Brain microvascular endothelial cell (primary cell): ENCODE results near the gene NCOA6.

Source experiments
- DNase-seq: peaks from one replicate; pipeline ENCODE4 v3.0.0-alpha.2; 2020
- H3K27ac ChIP-seq: fragments of 250-450 bp; sonication (Bioruptor Pico); 2 replicates; pipeline ENCODE4 v1.5.1; 2020; ENCODE audit warnings: mild to moderate bottlenecking, moderate library complexity
- H3K27me3 ChIP-seq: fragments of 250-450 bp; sonication (Bioruptor Pico); replicated peaks from 2 replicates; pipeline ENCODE4 v1.5.1; 2020; ENCODE audit warnings: mild to moderate bottlenecking
- H3K36me3 ChIP-seq: fragments of 250-450 bp; sonication (Bioruptor Pico); replicated peaks from 2 replicates; pipeline ENCODE4 v1.5.1; 2020; ENCODE audit warnings: mild to moderate bottlenecking
- H3K4me3 ChIP-seq: 2 replicates; pipeline ENCODE4 v1.5.1; 2011; ENCODE audit warnings: low read depth, mild to moderate bottlenecking, control low read depth, low read length, moderate library complexity
- in situ Hi-C: cut with HindIII; loops from 2 replicates; pipeline ENCODE4 v1.10.0; 2017; ENCODE audit warnings: low sequenced_read_pairs, low pct_ligation_motif_present
- TF ChIP-seq, protein P1 (sequence below): IDR thresholded peaks from 2 replicates; pipeline ENCODE4 v1.5.1; 2011; ENCODE audit warnings: low read depth, mild to moderate bottlenecking, moderate library complexity, low read length, control low read depth, inconsistent platforms; ENCODE audit errors: missing control alignments

The NCOA6 gene

DNA sequence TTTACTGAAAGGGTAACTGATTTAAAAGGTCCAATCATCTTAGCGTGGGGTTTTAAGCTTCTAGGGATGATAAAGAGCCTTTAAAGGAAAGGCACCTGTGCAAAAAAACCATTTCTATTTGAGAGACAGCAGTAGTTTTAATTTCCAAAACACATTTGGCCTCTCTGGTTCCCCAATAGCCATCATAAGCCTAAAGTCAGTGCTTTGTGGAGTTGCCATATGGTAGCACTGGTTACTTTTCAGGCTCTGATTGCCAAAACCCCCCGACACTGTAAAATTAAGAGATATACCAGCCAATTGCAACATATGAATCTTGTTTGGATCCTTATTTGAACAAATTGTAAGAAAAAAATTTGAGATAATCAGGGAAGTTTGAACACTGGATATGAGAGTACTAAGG is 76.7 kb downstream of the NCOA6 start:
- DNase-seq, result no peak
- peaks cover 20% of the 10 kb centered on the region for H3K36me3 ChIP-seq
- no peak overlapping the region for H3K4me3 ChIP-seq
- no peaks in the 10 kb centered on the region for H3K27me3 ChIP-seq
- TF ChIP-seq, protein P1, sequence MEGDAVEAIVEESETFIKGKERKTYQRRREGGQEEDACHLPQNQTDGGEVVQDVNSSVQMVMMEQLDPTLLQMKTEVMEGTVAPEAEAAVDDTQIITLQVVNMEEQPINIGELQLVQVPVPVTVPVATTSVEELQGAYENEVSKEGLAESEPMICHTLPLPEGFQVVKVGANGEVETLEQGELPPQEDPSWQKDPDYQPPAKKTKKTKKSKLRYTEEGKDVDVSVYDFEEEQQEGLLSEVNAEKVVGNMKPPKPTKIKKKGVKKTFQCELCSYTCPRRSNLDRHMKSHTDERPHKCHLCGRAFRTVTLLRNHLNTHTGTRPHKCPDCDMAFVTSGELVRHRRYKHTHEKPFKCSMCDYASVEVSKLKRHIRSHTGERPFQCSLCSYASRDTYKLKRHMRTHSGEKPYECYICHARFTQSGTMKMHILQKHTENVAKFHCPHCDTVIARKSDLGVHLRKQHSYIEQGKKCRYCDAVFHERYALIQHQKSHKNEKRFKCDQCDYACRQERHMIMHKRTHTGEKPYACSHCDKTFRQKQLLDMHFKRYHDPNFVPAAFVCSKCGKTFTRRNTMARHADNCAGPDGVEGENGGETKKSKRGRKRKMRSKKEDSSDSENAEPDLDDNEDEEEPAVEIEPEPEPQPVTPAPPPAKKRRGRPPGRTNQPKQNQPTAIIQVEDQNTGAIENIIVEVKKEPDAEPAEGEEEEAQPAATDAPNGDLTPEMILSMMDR, result no peak
- no peak overlapping the region for H3K27ac ChIP-seq
- in situ Hi-C loops, result no loop called here

DNA sequence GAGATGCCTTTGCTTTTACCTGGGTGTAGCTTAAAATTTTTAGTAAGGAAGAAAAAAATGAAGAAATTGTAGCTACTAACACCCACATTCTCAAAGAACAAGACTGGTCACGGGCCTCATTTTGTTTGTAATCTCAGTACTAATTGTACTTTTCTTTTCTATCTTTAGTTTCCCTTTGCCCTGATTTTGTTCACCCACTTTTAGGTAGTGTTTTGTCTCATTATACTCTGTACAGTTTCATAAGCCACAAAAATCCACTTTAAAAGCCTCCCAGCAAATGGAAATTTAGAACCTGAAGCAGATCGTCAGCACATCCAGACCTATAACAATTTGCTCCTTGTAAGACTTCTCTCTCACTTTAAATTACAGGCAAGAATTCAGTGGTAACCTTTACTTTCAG is 78.0 kb downstream of the NCOA6 start:
- TF ChIP-seq, protein P1, result no peak
- DNase-seq, result no peak
- in situ Hi-C loops, result no loop called here
- peaks cover 29% of the 10 kb centered on the region for H3K36me3 ChIP-seq
- H3K4me3 ChIP-seq, result no peak overlapping the region
- no peak overlapping the region for H3K27ac ChIP-seq
- no peaks in the 10 kb centered on the region for H3K27me3 ChIP-seq

DNA sequence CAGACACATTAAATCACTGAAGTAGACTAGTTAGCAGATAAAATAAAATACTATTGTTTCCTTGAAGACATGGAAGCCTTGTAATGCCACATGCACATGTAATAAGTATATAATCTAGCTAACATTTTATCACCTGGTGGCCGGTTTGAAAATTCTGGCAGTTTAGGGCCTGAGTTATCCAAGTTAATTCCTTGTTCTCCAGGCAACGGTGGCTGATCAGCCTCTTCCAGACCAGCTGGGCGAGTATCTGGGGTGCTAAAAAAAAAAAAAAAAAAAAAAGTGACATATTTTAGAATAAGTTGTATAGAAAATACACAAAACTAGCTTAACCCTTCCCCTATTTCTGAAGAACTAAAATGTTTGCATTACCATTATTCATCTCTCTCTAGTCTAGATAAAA is 78.8 kb downstream of the NCOA6 start:
- no peak for DNase-seq
- Histone ChIP-seq H3K27ac (no peak overlapping the region), H3K4me3 (no peak overlapping the region), H3K27me3 (no peaks in the 10 kb centered on the region), H3K36me3 (peaks cover 33% of the 10 kb centered on the region)
- in situ Hi-C loops, result no loop called here
- TF ChIP-seq, protein P1, result no peak

DNA sequence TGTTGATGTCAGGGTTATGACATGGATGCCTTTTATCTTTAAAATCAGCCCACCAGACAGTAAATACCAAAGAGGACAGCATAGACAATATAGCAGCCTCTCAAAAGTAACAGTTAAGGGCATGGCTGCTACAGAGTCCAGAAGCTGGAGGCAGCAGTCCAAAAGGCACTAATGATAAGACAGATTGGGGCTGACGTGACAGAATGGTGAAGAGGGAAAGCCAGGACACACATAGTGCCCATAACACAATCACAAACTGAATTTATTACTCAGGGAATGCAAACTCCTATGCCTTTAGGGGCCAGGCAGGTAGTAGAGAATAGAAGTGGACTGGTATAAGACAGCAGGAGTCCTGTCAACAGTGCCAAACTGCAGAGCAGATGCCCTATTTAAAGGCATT is 80.6 kb downstream of the NCOA6 start:
- no peak overlapping the region for H3K27ac ChIP-seq
- in situ Hi-C loops, result no loop called here
- H3K27me3 ChIP-seq, result no peaks in the 10 kb centered on the region
- TF ChIP-seq, protein P1, result no peak
- peaks cover 39% of the 10 kb centered on the region for H3K36me3 ChIP-seq
- DNase-seq, result no peak
- H3K4me3 ChIP-seq, result no peak overlapping the region

DNA sequence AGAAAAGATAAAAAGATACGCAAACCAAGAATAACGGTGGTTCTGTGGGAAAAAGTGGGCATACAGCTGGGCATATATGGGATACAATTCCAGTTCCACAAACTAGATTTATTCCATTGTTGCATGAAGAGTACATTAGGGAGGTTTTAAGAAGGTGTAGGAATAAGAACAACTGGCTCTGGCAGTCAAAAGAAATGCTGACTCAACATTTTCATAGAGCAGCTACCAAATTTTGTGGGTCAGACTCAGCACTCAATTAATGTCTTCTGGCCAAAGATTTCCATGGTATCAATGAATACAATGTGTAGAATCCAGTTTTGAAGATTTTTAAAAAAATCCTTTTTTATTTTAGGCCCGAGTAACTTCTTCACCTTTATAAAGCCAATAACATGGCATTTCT is 81.1 kb downstream of the NCOA6 start:
- Histone ChIP-seq H3K4me3 (no peak overlapping the region), H3K36me3 (peaks cover 34% of the 10 kb centered on the region), H3K27ac (no peak overlapping the region), H3K27me3 (no peaks in the 10 kb centered on the region)
- in situ Hi-C loops, result no loop called here
- no peak for DNase-seq
- TF ChIP-seq, protein P1, result no peak

DNA sequence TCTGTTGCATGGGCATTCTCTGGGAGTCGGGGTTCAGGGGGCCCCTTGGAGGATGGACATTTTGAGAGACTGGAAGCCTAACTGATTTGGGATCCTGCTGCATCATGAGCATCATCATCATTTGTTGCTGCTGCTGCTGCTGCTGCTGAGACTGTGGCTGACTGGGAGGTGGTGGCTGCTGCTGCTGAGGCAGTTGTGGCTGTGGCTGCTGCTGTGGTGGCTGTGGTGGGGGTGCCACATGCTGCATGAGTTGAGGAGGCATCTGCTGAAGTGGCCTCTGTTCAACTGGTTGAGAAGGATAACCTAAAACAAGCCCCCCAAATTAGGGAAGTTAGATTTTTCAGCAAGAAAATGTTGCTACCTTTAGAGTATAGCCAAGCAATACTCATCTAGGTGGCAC is 82.4 kb downstream of the NCOA6 start:
- Histone ChIP-seq H3K36me3 (peaks cover 37% of the 10 kb centered on the region), H3K27ac (no peak overlapping the region), H3K4me3 (no peak overlapping the region), H3K27me3 (no peaks in the 10 kb centered on the region)
- in situ Hi-C loops, result no loop called here
- TF ChIP-seq, protein P1, result no peak
- no peak for DNase-seq
